Gastroesophageal sphincter (tissue), 3 donors: ENCODE measurements around the gene PSMC4.

Source experiments
- POLR2A ChIP-seq, 2 donors: fragments of 450-650 bp; IDR thresholded peaks; one replicate each; pipeline ENCODE4 v1.6.1; 2017; ENCODE audit warnings: antibody characterized with exemption in 2 of 2, mild to moderate bottlenecking in 2 of 2, moderate library complexity in 1 of 2
- TF ChIP-seq, protein P1 (sequence below), 4 experiments: fragments of 200-600 bp in 2 of 4; fragments of 450-650 bp in 2 of 4; sonication (generic) in 1 of 4; IDR thresholded peaks; one replicate each; pipeline ENCODE4 v1.5.1; 2017 to 2019; ENCODE audit warnings: antibody characterized with exemption in 4 of 4, mild to moderate bottlenecking in 2 of 4, moderate library complexity in 2 of 4

DNA sequence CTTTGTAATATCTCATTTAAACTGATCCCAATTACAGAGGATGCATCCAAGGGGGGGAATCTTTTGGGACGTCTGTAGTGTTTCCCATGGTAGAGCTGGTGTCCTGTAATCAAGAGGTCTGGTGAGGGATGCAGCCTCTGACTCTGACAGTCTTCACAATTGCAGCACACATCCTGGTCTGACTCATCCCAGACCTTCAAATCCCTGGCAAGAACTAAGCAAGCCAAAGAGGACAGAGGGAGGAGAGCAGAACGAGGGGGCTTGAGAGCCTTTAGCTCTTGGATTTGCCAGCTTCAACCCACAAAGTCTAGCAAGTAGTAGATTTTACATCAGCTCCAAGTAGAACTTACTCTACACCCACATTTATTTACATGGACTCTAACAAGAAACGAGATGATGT lies 19.3 kb upstream of the PSMC4 start:
- TF ChIP-seq, protein P1, sequence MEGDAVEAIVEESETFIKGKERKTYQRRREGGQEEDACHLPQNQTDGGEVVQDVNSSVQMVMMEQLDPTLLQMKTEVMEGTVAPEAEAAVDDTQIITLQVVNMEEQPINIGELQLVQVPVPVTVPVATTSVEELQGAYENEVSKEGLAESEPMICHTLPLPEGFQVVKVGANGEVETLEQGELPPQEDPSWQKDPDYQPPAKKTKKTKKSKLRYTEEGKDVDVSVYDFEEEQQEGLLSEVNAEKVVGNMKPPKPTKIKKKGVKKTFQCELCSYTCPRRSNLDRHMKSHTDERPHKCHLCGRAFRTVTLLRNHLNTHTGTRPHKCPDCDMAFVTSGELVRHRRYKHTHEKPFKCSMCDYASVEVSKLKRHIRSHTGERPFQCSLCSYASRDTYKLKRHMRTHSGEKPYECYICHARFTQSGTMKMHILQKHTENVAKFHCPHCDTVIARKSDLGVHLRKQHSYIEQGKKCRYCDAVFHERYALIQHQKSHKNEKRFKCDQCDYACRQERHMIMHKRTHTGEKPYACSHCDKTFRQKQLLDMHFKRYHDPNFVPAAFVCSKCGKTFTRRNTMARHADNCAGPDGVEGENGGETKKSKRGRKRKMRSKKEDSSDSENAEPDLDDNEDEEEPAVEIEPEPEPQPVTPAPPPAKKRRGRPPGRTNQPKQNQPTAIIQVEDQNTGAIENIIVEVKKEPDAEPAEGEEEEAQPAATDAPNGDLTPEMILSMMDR (IDR thresholded peaks at IDR 0.05), result no peak
- TF ChIP-seq POLR2A (IDR thresholded peaks at IDR 0.05), result no peak
